HepG2 (cell line): ENCODE data around the gene DCTN1. TPM values are rescaled to one million over a fixed set of nuclear protein-coding genes. Genes with fewer than 3 reads are reported as not detected.

Source experiments
- GATAD2A ChIP-seq: IDR thresholded peaks from 2 replicates; pipeline ENCODE4 v1.6.1; 2016
- HDAC1 ChIP-seq: sonication (generic); formaldehyde crosslinking; IDR thresholded peaks from 2 replicates; pipeline ENCODE4 v1.5.1; 2020; ENCODE audit warnings: mild to moderate bottlenecking, missing genetic modification reagents
- HNF4G ChIP-seq, 2 experiments: sonication (generic) in 1 of 2; formaldehyde crosslinking in 1 of 2; IDR thresholded peaks; 2 replicates each; pipeline versions ENCODE4 v1.4.0 to v1.6.1; 2011 to 2020; ENCODE audit warnings: borderline replicate concordance in 2 of 2, low read depth in 2 of 2, mild to moderate bottlenecking in 2 of 2, low read length in 1 of 2, missing genetic modification reagents in 1 of 2, moderate library complexity in 1 of 2
- KDM6A ChIP-seq: IDR thresholded peaks from 2 replicates; pipeline ENCODE4 v1.6.1; 2016; ENCODE audit warnings: low read depth
- MAF1 ChIP-seq: sonication (generic); formaldehyde crosslinking; IDR thresholded peaks from 2 replicates; pipeline ENCODE4 v1.5.0; 2020; ENCODE audit warnings: missing genetic modification reagents, borderline replicate concordance
- MXI1 ChIP-seq: IDR thresholded peaks from 3 replicates; pipeline ENCODE4 v1.6.1; 2012; ENCODE audit warnings: low read depth, low read length, inconsistent platforms, borderline replicate concordance
- NFRKB ChIP-seq: fragments of 450-650 bp; IDR thresholded peaks from 2 replicates; pipeline ENCODE4 v1.6.1; 2017
- ONECUT2 ChIP-seq: sonication (generic); formaldehyde crosslinking; IDR thresholded peaks from 2 replicates; pipeline ENCODE4 v1.4.0; 2020; ENCODE audit warnings: missing genetic modification reagents
- SSRP1 ChIP-seq: IDR thresholded peaks from 2 replicates; pipeline ENCODE4 v1.6.1; 2016; ENCODE audit warnings: control low read depth
- SUZ12 ChIP-seq: fragments of 150-350 bp; IDR thresholded peaks from 2 replicates; pipeline ENCODE4 v1.6.1; 2014; ENCODE audit warnings: low read depth, low read length
- ZMAT3 ChIP-seq: sonication (generic); formaldehyde crosslinking; conservative IDR thresholded peaks from 2 replicates; pipeline ENCODE4 v1.7.0; 2021; ENCODE audit warnings: missing genetic modification reagents
- ZNF180 ChIP-seq: sonication (generic); formaldehyde crosslinking; IDR thresholded peaks from 2 replicates; pipeline ENCODE4 v1.4.0; 2020; ENCODE audit warnings: low read depth, missing genetic modification reagents, borderline replicate concordance
- ZNF543 ChIP-seq: sonication (generic); formaldehyde crosslinking; IDR thresholded peaks from 2 replicates; pipeline ENCODE4 v1.4.0; 2020; ENCODE audit warnings: mild to moderate bottlenecking, missing genetic modification reagents
- ZNF605 ChIP-seq: sonication (generic); formaldehyde crosslinking; IDR thresholded peaks from 2 replicates; pipeline ENCODE4 v1.8.0; 2022; ENCODE audit warnings: mild to moderate bottlenecking, missing genetic modification reagents
- ZNF749 ChIP-seq: sonication (generic); formaldehyde crosslinking; IDR thresholded peaks from 2 replicates; pipeline ENCODE4 v1.8.0; 2022; ENCODE audit warnings: mild to moderate bottlenecking, missing genetic modification reagents, moderate library complexity, borderline replicate concordance
- ZNF841 ChIP-seq: sonication (generic); formaldehyde crosslinking; IDR thresholded peaks from 2 replicates; pipeline ENCODE4 v1.8.1; 2023; ENCODE audit warnings: missing genetic modification reagents, borderline replicate concordance
- polyA plus RNA-seq, 8 experiments: library from polyadenylated mRNA; depleted of rRNA in 3 of 8; stranded (reverse) in 7 of 8; unstranded in 1 of 8; fragments of >200 nt; fragmentation: Illumina TruSeq in 4 of 8; extraction: Trizol in 4 of 8; gene quantifications; 2 replicates each; pipeline versions ENCODE4 v1.2.1 to v1.2.3, GENCODE V29; 2011 to 2016; ENCODE audit warnings: low read depth in 4 of 8, missing spikeins in 1 of 8, mixed read lengths in 1 of 8; ENCODE audit not compliant: insufficient read depth in 1 of 8
- total RNA-seq, 5 experiments: library from RNA; depleted of rRNA; stranded (reverse); fragments of >200 nt; fragmentation: Illumina TruSeq; extraction: Trizol; gene quantifications; 2 replicates each; pipeline ENCODE4 v1.2.3, GENCODE V29; 2016; ENCODE audit warnings: low read depth in 1 of 5
- TF ChIP-seq, protein P1 (sequence below): IDR thresholded peaks from 2 replicates; pipeline ENCODE4 v1.6.1; 2016
- TF ChIP-seq, protein P2 (sequence below): sonication (generic); formaldehyde crosslinking; IDR thresholded peaks from 2 replicates; pipeline ENCODE4 v1.4.0; 2020; ENCODE audit warnings: missing genetic modification reagents, borderline replicate concordance
- TF ChIP-seq, protein P3 (sequence below): IDR thresholded peaks from 2 replicates; pipeline ENCODE4 v1.6.1; 2018; ENCODE audit warnings: missing genetic modification reagents
- TF ChIP-seq, protein P4 (sequence below): sonication (generic); formaldehyde crosslinking; IDR thresholded peaks from 2 replicates; pipeline ENCODE4 v1.4.0; 2020; ENCODE audit warnings: missing genetic modification reagents

The DCTN1 gene
- total and polyA plus RNA-seq, 2 of the 13 experiments (the other 11 are each of a cell fraction or from before 2014, with no cell fraction given): 73.2 to 122 TPM

DNA sequence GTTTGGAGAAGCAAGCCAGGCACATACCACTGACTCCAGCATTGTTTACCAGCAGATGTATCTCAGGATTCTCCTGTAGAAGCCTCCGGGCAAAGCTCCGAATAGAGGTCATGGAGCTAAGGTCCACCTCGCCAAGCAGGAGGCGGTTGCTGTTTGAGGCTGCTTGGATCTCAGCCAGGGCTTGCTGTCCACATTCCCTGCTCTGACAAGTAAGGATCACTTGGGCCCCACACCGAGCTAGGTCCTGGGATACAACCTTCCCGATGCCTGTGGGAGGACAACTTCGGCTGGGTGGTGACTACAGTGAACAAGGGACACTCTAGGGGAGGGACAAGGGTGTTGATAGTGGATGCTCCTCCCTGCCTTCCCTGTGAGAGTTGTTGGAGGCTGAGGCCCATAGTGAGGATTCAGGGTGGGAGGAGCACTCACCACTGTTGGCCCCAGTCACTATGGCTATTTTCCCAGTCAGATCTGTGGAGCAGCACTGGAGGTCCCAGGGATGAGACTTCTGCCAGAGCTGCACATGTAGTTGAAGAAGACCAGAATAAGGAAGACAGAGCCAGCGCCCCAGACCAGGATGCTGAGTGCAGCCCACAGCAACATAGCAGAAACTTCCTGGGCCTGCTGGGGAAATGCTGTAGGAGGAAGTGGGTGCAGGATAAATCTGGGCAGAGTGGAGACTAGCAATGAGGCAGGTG is 33.0 kb upstream of the DCTN1 start (continued):
- TF ChIP-seq, protein P1, sequence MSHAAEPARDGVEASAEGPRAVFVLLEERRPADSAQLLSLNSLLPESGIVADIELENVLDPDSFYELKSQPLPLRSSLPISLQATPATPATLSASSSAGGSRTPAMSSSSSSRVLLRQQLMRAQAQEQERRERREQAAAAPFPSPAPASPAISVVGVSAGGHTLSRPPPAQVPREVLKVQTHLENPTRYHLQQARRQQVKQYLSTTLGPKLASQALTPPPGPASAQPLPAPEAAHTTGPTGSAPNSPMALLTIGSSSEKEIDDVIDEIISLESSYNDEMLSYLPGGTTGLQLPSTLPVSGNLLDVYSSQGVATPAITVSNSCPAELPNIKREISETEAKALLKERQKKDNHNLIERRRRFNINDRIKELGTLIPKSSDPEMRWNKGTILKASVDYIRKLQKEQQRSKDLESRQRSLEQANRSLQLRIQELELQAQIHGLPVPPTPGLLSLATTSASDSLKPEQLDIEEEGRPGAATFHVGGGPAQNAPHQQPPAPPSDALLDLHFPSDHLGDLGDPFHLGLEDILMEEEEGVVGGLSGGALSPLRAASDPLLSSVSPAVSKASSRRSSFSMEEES (CRISPR knock-in tag): peak; percentile 13; the same call in 1 of the 2 replicates
- TF ChIP-seq ZNF841 (CRISPR knock-in tag) (no peak), GATAD2A (0 out of 2 replicates have a peak, but pooled peaks have one; percentile 43), ZNF749 (CRISPR knock-in tag) (no peak), ZNF543 (no peak), MXI1 (no peak; the same call in 2 of the 3 replicates), ZNF180 (CRISPR knock-in tag) (no peak), SUZ12 (no peak), ONECUT2 (CRISPR knock-in tag) (no peak), ZMAT3 (CRISPR knock-in tag) (no peak), HDAC1 (CRISPR knock-in tag) (peak; percentile 66; the same call in 1 of the 2 replicates), SSRP1 (CRISPR knock-in tag) (no peak), NFRKB (no peak), HNF4G (IDR thresholded peaks at IDR 0.05; ENCODE audit: borderline replicate concordance, low read depth, low read length) (peak; percentile 49; the same call in 1 of the 2 replicates), HNF4G (CRISPR knock-in tag; IDR thresholded peaks at IDR 0.05; ENCODE audit: borderline replicate concordance, low read depth) (0 out of 2 replicates have a peak, but pooled peaks have one; percentile 14), ZNF605 (CRISPR knock-in tag) (peak; percentile 72; the same call in 1 of the 2 replicates), KDM6A (CRISPR knock-in tag) (peak; percentile 63; the same call in 1 of the 2 replicates), MAF1 (CRISPR knock-in tag) (no peak)
- TF ChIP-seq, protein P2, sequence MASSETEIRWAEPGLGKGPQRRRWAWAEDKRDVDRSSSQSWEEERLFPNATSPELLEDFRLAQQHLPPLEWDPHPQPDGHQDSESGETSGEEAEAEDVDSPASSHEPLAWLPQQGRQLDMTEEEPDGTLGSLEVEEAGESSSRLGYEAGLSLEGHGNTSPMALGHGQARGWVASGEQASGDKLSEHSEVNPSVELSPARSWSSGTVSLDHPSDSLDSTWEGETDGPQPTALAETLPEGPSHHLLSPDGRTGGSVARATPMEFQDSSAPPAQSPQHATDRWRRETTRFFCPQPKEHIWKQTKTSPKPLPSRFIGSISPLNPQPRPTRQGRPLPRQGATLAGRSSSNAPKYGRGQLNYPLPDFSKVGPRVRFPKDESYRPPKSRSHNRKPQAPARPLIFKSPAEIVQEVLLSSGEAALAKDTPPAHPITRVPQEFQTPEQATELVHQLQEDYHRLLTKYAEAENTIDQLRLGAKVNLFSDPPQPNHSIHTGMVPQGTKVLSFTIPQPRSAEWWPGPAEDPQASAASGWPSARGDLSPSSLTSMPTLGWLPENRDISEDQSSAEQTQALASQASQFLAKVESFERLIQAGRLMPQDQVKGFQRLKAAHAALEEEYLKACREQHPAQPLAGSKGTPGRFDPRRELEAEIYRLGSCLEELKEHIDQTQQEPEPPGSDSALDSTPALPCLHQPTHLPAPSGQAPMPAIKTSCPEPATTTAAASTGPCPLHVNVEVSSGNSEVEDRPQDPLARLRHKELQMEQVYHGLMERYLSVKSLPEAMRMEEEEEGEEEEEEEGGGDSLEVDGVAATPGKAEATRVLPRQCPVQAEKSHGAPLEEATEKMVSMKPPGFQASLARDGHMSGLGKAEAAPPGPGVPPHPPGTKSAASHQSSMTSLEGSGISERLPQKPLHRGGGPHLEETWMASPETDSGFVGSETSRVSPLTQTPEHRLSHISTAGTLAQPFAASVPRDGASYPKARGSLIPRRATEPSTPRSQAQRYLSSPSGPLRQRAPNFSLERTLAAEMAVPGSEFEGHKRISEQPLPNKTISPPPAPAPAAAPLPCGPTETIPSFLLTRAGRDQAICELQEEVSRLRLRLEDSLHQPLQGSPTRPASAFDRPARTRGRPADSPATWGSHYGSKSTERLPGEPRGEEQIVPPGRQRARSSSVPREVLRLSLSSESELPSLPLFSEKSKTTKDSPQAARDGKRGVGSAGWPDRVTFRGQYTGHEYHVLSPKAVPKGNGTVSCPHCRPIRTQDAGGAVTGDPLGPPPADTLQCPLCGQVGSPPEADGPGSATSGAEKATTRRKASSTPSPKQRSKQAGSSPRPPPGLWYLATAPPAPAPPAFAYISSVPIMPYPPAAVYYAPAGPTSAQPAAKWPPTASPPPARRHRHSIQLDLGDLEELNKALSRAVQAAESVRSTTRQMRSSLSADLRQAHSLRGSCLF (CRISPR knock-in tag): no peak
- TF ChIP-seq, protein P3, sequence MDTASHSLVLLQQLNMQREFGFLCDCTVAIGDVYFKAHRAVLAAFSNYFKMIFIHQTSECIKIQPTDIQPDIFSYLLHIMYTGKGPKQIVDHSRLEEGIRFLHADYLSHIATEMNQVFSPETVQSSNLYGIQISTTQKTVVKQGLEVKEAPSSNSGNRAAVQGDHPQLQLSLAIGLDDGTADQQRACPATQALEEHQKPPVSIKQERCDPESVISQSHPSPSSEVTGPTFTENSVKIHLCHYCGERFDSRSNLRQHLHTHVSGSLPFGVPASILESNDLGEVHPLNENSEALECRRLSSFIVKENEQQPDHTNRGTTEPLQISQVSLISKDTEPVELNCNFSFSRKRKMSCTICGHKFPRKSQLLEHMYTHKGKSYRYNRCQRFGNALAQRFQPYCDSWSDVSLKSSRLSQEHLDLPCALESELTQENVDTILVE (CRISPR knock-in tag): peak; percentile 40; the same call in 1 of the 2 replicates
- TF ChIP-seq, protein P4, sequence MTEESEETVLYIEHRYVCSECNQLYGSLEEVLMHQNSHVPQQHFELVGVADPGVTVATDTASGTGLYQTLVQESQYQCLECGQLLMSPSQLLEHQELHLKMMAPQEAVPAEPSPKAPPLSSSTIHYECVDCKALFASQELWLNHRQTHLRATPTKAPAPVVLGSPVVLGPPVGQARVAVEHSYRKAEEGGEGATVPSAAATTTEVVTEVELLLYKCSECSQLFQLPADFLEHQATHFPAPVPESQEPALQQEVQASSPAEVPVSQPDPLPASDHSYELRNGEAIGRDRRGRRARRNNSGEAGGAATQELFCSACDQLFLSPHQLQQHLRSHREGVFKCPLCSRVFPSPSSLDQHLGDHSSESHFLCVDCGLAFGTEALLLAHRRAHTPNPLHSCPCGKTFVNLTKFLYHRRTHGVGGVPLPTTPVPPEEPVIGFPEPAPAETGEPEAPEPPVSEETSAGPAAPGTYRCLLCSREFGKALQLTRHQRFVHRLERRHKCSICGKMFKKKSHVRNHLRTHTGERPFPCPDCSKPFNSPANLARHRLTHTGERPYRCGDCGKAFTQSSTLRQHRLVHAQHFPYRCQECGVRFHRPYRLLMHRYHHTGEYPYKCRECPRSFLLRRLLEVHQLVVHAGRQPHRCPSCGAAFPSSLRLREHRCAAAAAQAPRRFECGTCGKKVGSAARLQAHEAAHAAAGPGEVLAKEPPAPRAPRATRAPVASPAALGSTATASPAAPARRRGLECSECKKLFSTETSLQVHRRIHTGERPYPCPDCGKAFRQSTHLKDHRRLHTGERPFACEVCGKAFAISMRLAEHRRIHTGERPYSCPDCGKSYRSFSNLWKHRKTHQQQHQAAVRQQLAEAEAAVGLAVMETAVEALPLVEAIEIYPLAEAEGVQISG (CRISPR knock-in tag): peak; percentile 52
